ENCODE data around the gene ZRANB3.
"Not testable (repeated sequence)": the region's sequence is repeated elsewhere in the genome, so short reads cannot be mapped to it uniquely, and the experiment has no call there.

The ZRANB3 gene

DNA sequence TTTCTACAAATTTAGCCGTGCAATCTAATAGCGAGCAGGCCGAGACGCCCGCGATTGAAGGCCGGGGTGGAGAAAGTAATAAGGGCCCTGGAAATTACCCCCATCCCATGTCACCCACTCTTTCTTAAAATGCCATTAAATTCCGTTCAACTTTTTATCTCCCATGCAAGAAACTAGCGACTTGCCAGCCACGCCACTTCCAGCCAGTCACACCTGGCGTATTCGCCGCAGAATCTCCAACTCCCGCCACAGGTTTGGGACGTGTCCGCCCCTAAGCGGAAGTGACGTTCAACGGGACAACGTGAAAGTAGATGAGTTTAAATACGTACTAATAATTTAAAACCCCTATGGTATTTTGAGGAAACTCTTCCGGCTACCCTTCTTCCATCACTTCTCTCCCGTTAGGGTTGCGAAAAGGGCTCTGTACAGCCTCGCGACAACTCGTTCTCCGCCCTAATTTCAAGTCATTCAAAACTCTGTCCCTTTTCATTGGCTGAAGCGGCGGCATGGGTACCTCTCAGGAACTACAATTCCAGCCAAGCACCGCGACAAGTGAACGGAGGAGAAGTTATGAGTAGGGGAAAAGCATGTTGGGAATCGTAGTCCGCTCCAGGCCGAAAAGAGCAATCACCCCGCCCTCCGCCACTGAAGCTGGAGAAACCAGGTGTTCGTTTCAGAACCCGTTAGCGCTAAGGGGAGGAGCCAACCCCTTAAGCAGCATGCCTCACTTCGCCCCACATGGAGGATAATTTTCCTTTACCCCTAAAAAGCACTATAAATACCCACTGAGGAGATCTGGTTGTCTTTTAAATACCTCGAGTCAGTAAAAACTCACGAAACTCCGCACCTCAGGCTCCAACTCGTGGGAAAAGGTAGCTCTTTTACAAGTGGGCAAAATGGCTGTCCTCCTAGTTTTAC is at the start of gene ZRANB3:
Gene ZRANB3 (minus strand): TSS at position 906 of the 918 bp plus-strand sequence.
- peak; percentile 67 for DNase-seq (ENCODE audit: low read depth)

DNA sequence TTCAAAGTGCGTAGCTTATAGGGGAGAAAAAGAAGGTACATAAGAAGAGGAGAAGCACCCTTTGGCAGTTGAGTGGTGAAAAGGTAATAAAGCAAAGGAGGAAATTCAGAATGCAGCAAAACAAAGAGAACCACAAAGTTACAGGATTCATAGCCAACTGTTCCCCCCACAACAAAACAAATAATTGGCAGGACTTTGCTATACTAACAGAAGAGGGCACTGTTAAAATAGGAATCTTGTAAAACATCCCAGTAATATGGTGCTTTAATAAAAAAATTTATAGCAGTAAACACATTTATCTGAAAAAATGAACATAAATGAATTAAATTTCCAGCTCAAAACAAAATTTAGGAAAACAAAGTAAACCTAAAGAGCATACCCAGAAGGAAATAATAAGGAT is 42.6 kb upstream of the ZRANB3 start:
- no peak for DNase-seq (ENCODE audit: low read depth)

DNA sequence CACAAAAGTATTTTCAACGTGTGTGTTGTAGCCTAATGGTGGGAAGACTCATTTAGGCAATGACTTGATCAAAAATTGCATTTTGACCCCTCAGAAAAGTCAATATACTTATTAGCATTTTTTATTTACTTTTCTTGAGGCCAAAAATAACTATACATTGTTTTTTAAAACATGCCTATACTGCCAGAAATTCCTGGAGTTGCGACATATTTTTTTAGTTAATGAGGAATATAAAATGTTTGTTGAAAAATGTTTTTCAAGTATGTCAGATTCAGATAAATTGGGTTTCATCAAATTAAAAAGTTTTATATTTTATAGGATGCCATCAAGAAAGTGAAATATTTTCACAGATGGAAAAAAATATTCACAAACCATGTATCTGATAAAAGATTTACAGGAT is 39.9 kb upstream of the ZRANB3 start:
- no peak for DNase-seq (ENCODE audit: low read depth)

DNA sequence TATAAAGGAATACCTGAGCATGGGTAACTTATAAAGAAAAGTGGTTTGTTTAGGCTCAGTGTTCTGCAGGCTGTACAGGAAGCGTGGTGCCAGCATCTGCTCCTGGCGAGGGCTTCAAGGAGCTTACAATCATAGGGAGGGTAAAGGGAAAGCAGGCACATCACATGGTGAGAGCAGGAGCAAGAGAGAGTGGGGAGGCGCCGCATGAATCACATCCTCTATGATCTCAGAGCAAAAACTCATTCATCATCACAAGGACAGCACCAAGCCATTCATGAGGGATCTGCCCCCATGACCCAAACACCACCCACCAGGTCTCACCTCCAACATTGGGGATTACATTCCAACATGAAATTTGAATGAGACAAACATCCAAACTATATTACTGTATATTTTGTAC is 32.8 kb upstream of the ZRANB3 start:
- no peak for DNase-seq (ENCODE audit: low read depth)

DNA sequence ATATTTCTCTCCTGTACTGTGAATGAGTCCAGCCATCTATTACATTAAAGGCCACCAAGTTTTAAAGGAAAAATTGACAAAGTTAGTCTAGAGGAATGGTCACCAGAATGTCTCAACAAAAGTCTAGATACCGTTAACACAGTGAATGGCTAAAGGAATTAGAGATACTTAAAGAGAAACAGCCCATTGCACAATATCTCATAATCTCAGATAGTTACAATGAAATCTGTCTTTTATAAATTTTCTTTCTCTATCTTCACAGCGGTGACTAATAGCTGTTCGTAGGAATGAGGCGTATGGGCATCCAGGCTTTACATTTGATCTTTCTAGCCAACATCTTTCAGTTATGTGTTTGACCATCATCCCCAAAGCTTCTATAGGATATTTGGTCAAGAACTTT is 30.9 kb upstream of the ZRANB3 start:
- DNase-seq (ENCODE audit: low read depth) = no peak

DNA sequence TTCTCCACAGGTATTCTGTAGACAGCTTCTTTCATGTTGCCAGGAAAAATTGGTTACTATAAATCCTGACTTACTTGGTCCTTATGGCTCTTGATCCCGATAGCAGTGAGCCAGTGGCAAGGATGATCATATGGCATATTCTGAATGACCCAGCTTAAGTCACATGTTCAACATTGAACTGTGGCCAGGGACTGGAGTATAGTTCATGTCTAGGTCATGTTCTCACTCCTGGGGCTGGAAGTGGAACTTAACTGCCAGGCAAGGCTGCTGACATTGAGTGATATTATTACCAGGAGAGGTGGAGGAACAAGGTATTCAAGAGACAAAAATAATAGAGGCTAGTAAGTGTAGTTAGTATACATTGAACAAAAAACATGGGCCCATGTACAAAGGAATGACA is 26.5 kb upstream of the ZRANB3 start:
- no peak for DNase-seq (ENCODE audit: low read depth)

DNA sequence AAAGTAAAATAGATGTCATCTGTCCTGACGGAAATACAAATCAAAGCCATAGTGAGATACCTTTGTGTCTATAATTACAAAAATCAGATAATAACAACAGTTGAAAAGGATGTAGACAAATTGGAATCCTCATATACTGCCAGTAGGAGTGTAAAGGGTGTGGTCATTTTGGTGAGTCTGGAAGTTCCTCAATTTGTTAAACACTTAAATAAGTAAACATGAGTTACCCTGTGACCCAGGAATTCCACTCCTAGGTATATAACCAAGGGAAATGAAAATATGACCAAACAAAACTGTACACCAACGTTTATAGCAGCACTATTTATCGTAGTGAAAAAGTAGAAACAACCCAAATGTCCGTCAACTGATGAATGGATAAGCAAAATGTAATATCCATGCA is 24.3 kb upstream of the ZRANB3 start:
- no peak for DNase-seq (ENCODE audit: low read depth)

DNA sequence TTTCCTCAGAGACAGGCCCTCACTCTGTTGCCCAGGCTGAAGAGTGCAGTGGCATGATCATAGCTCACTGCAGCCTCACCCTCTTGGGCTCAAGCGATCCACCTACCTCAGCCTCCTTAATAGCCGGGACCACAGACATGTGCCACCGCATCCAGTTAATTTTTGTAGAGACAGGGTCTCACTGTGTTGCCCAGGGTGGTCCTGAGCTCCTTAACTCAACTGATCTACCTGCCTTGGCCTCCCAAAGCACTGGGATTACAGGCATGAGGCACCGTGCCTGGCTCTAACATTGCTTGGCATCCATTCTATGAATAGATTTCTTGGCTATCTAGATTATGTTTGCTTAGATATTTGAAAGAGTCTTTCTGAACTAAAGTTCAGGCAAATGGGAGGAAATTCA is 21.9 kb upstream of the ZRANB3 start:
- no peak for DNase-seq (ENCODE audit: low read depth)

DNA sequence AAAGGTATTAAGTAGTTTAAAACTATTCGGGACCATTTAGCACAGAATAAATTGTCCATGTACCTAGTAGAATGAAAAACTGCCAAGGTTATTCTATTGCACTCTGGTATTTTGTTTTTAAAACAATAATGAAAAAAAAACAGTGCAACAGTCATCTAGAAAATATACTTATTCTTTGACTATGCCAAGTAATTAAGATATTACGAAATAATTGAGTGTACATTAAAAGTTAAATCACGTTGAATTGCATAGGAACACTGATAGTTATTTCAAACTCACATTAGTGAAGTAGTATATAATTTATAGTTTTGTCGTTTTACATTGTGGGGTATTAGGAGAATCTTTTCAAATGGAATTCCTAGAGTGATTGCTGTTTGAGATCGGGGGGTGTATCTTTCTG is 20.3 kb upstream of the ZRANB3 start:
- DNase-seq (ENCODE audit: low read depth) = no peak

DNA sequence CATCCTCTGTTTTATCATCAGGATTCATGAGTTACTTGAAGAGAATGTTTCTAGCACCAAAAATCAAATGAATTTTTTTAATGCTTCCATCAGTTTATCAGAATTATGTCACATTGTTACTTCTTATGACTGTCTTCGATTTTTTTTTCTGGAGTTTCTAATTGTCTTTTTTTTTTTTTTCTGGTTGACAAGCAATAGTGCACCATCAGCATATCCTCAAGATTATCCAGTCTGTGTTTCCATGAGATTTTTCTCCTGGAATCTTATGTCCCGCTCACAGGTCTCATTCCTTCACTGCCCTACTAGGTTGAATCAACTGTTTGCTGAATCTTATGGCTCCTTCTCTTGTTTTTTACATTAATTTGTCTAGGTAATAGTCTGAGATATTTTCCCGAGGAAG is 16.3 kb upstream of the ZRANB3 start:
- DNase-seq (ENCODE audit: low read depth) = no peak

DNA sequence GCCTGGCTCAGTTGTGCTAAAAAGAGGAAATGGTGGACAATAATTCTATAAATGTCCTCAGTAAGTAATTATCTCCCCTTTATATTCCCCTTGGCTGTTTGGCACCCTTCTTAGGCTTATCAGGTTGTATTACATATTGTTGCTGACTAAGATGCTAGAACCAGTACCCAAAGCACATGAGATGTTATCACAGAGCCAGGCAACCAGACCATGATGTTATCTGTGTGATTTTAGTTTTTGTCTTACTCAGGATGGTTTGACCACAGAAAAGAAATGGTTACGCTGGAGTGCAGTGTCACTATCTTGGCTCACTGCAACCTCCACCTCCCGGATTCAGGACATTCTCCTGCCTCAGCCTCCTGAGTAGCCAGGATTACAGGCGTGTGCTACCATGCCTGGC is 15.4 kb upstream of the ZRANB3 start:
- no peak for DNase-seq (ENCODE audit: low read depth)

DNA sequence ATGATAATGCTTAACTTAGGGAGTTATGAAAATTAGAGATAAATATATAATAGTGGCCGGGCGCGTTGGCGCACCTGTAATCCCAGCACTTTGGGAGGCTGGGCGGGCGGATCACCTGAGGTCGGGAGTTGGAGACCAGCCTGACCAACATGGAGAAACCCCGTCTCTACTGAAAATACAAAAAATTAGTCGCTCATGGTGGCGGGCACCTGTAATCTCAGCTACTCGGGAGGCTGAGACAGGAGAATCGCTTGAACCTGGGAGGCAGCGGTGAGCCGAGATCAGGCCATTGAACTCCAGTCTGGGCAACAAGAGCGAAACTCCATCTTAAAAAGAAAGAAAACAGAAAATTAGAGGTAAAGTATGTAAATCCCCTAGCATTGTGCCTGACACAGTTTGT is 2.5 kb upstream of the ZRANB3 start:
- DNase-seq (ENCODE audit: low read depth) = not testable (repeated sequence)

DNA sequence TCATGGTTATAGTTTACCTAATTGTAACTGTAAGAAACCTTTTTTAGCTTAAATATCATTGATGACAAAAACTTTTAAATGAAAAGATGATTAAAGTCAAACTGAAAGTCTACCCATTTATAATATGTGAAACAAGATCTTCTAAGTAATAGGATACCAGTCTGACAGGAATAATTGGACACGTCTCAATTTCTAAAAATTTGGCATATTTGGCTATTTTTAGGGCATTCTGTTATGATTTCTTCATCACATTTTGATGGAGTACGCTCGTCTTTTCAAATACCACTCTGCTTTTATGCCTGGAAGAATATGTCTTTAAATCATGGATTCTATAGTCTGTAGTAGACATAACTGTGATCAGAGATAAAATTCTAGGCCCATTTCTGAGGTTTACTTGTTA is 1.6 kb upstream of the ZRANB3 start:
- DNase-seq (ENCODE audit: low read depth) = no peak

DNA sequence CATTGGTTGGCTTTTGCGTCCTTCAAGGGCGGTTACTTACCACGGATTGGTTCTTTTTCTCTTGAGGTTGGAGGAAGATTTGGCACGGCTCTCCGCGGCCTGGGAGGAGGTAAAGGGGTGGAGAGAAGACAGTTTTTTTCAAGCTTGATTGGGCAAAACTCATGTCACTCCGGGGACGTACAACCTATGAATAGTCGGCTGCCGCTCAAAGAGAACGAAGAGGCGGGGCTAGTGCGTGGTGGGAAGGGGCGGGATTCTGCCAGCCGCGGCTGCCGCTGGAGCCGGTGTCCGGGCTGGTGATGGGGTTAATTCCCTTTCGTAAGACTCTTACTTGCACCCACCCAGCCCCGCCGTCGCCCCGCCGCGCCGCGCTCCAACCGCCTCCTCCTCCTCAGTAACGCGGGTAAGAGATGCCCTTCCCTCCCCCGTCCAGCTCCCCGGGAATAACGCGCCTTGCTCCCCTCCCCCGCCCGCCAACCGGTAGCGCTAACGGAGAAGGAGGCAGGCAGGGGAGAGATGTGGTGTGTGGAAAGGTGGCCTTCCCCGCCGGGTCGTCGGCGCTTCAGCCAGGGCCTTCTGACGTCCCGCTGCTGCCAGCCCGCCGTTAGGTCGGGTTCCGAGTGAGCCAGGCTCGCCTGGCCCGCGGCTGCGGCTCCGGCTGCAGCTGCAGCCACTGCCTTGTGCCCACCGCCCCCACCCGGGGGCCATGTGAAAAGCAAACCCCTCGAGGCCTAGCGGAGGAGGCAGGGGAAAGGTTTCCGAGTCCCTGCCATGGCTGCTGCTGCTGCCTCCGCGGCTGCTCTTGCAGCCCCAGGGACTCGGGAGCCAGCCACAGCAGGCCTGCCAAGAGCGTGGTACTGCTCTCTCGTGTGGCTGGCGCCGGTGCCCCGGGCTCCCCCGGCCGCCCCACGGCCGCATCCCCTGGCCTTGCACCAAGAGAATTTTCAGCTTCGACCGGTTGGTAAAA is 496 bp upstream of the ZRANB3 start, which contains the start of gene R3HDM1:
Gene R3HDM1 (plus strand): TSS at position 254 of the 967 bp plus-strand sequence. CDS start 73,362 bp downstream, outside the sequence.
- DNase-seq (ENCODE audit: low read depth) = peak; percentile 70

DNA sequence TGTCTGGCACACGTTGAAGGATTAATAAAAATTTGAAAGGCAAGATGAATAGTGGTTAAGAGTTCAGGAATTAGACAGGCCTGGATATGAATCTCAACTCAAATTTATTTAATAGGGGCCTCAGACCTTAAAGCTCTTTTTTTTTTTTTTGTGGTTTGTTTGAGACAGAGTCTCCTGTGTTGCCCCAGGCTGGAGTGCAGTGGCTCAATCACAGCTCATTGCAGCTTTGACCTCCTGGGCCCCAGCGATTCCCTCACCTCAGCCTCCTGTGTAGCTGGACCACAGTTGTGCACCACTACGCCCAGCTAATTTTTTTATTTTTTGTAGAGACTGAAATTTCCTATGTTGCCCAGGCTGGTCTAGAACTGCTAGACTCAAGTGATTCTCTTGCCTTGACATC is 3.0 kb downstream of the ZRANB3 start:
- no peak for DNase-seq (ENCODE audit: low read depth)

DNA sequence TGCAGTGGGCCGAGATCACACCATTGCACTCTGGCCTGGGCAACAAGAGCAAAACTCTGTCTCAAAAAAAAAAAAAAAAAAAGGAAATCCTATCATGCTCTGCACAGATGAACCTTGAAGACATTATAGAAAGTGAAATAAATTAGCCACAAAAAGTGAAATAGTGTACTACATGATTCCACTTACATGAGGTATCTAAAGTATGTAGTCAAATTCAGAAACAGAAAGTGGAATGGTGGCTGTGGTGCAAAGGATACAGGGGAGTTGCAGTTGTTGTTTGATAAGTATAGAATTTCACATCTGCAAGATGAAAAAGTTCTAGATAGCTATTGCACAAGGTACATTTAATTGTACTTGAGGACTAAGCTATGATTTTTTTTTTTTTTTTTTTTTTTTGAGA is 5.2 kb downstream of the ZRANB3 start:
- DNase-seq (ENCODE audit: low read depth) = no peak

DNA sequence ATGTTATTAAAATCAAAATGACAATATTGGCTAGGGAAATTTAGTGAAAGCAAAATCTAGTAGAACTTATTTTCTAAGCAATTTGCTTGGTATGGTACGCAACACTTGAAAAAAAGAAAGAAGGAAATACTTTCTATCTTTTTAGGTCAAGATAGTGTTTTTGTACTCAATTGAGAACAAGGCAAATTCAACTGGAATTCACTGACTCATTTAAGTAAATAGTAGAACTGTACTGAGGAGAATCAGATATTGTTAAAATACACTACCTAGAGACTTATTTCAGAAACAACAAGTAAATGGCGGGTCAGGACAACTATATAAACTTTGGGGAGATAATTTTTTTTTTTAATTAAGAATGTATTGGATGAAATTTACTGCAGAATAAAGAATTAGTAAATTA is 18.9 kb downstream of the ZRANB3 start:
- no peak for DNase-seq (ENCODE audit: low read depth)

DNA sequence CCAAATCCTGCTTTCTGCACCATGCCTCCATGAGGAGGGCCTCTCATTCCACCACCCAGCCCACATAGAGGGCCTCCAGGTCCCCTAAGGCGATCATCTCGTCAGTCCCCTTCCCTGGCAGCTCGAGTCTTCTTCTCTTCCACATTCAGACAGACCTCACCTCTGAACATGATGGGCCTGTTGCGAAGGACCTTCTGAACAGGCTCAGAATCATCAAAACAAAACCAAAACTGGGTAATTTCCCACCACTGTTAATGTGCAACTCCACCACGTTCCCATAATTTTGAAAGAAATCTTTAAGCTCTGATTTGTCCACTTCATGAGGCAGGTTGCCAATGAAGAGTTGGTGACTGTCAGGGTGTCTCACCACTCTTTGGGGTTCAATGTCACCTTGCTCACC is 20.4 kb downstream of the ZRANB3 start:
- DNase-seq (ENCODE audit: low read depth) = no peak

DNA sequence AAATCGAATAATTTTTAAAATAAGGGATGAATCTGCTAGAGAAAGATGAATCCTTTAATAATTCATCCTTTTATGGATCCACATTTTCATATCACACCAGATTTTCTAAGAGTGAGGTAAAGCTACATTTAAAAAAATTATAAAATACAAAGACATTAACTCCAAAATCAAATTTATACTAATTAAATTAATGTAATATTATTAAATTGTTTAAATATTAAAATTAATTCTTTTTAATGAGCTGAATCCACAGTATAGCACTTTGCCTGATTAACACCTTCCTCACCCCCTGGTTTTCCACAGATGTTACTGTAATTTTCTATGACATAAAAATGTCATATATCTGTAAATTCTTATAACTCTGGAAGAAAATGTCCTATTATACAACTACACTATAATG is 26.2 kb downstream of the ZRANB3 start:
- no peak for DNase-seq (ENCODE audit: low read depth)

DNA sequence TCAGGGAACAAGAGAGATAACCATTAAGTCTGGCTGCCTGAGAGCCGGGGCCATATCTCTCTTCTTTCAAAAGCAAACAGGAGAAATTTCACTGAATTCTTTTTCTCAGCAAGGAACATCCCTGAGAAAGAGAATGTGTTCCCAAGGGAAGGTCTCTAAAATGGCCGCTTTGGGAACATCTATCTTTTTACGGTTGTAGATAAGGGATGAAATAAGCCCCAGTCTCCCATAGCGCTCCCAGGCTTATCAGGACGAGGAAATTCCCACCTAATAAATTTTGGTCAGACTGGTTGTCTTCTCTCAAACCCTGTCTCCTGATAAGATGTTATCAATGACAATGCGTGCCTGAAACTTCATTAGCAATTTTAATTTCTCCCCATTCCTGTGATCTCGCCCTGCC is 32.4 kb downstream of the ZRANB3 start:
- DNase-seq (ENCODE audit: low read depth) = not testable (repeated sequence)

DNA sequence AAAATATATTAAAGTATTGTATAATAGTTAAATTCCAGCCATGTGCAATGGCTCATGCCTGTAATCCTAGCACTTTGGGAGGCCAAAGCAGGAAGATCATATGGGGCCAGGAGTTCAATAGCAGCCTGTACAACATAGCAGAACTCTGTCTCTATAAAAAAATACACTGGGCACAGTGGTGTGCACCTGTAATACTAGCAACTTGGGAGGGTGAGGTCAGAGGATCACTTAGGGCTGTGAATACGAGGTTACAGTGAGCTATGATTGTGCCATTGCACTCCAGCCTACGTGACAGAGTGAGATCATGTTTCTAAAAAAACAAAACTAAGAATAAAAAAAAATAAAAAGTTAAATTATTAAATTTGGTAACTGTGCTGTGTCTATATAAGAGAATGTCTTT is 36.1 kb downstream of the ZRANB3 start:
- no peak for DNase-seq (ENCODE audit: low read depth)

DNA sequence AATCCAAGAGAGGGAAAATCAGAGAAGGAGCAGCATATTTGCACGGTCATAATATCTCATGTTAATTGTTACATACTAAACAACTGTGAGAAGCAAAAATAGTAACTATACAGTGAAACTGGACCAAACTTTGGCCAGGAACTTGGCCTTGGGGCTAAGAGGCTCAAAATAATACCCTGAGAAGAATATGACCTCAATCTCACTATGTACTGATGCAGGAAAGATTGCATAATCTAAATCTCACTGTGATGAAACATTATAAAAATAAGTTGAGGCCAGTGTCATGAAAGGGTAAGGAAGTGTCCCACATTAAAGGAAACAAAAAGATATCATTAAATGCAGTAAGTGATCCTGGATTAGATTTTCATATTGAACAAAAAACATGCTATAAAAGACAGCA is 36.5 kb downstream of the ZRANB3 start:
- DNase-seq (ENCODE audit: low read depth) = no peak

DNA sequence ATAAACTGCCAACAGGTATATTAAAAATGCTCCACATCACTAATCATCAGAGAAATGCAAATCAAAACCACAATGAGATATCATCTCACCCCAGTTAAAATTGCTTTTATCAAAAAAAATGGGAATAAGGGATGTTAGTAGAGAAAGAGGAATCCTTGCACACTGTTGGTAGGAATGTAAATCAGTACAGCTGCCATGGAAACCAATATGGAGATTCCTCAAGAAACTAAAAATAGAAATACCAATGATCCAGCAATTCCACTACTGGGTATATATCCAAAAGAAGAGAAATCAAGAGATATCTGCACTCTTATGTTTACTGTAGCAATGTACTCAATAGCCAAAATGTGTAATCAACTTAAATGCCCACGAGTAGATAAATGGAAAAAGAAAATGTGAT is 40.6 kb downstream of the ZRANB3 start:
- no peak for DNase-seq (ENCODE audit: low read depth)

Measured in stimulated activated CD8-positive, alpha-beta memory T cell treated with anti-CD3 and anti-CD28 coated beads, Interleukin-15, amount 100 ng/mL, for 24 hours (primary cell).